Ovary (tissue), 3 donors: ENCODE measurements around the gene CHL1.

Source experiments
- CTCF ChIP-seq, 3 donors: fragments of 450-650 bp in 2 of 3; fragments of 200-600 bp in 1 of 3; IDR thresholded peaks; one replicate each; pipeline versions ENCODE4 v1.5.1 to v1.8.0; 2016 to 2022; ENCODE audit warnings: antibody characterized with exemption in 3 of 3, mild to moderate bottlenecking in 1 of 3
- POLR2A ChIP-seq: fragments of 450-650 bp; IDR thresholded peaks from one replicate; pipeline ENCODE4 v1.6.1; 2017; ENCODE audit warnings: antibody characterized with exemption, mild to moderate bottlenecking, moderate library complexity
- donor health status: DM: no; HTN: no; CAD: no.

DNA sequence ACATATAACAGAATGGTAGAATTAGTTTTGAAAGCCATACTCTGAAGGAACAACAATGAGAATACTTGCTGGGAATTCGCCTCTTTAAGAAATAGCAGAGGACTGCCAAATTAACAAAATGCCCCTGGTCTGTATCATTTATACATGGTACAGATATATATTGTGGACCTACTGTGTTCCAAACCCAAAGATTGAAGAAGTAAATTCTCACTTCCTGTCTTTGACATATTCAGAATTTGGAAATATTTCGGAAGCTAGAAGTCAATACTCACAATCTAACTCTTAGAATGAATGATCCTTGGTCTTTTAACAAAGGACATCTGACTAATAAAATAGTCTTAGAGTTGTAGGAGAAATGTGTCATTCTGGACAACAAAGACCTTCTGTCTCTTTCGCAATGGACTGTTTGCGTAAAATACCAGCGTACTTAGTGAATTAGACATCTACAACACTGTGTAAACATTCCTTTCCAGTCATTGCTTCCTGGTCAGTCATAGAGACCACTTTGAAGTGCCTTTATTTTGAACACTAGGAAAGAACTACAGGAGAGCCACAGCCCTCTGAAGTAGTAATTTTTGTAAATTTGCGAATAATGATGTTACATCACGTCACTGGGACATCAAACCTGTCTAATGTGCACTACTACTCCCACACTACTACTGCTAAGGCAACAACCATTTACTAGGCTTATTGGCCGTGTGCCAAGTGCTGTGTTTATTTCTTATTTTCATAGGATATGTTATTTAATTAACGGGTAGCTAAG, 68.0 kb downstream of the CHL1 start:
- TF ChIP-seq POLR2A = no peak
- no peak for TF ChIP-seq CTCF (IDR thresholded peaks at IDR 0.05)
